Panc1 (cell line): Measurements from ENCODE around the gene ABCC1. TPM values are rescaled to one million over a fixed set of nuclear protein-coding genes. Genes with fewer than 3 reads are reported as not detected.

Experiments
- ATAC-seq: fragments of 200-7000 bp; cut with Tn5 transposase; 2 replicates; pipeline ENCODE4 v1.9.1; 2020; ENCODE audit warnings: mild to moderate bottlenecking, moderate library complexity
- BruUV-seq: library from RNA; stranded (reverse); fragments of 400-500 nt; replicated peaks from 2 replicates; lab custom pipeline; 2021; lab: Mats Ljungman, UMichigan
- CTCF ChIA-PET: fragments of 300-600 bp; sonication (Branson Sonifier 250); formaldehyde crosslinking; loops from one replicate; lab custom pipeline; 2022; ENCODE audit warnings: antibody characterized with exemption; lab: Charles Lee
- POLR2A ChIA-PET: fragments of 300-600 bp; sonication (Branson Sonifier 250); formaldehyde crosslinking; loops from one replicate; lab custom pipeline; 2022; ENCODE audit warnings: antibody characterized with exemption; lab: Charles Lee
- DNase-seq: peaks from one replicate; pipeline ENCODE4 v3.0.0-alpha.2; 2010; ENCODE audit warnings: low read depth, low spot score
- H3K27ac ChIP-seq: 2 replicates; pipeline ENCODE4 v1.5.1; 2011; ENCODE audit warnings: mild to moderate bottlenecking, low read length, inconsistent platforms
- H3K27me3 ChIP-seq: fragments of 200-500 bp; sonication (Bioruptor generic); 2 replicates; pipeline ENCODE4 v1.6.0; 2014; ENCODE audit warnings: low read length, inconsistent platforms; ENCODE audit not compliant: control insufficient read depth, insufficient read depth
- H3K36me3 ChIP-seq: fragments of 200-500 bp; sonication (Bioruptor generic); 2 replicates; pipeline ENCODE4 v1.5.1; 2014; ENCODE audit warnings: inconsistent platforms, mild to moderate bottlenecking, low read length, moderate library complexity; ENCODE audit not compliant: control insufficient read depth, insufficient read depth
- H3K4me1 ChIP-seq: 2 replicates; pipeline ENCODE4 v1.5.1; 2011; ENCODE audit warnings: inconsistent platforms, mild to moderate bottlenecking, low read length, moderate library complexity; ENCODE audit not compliant: control insufficient read depth, insufficient read depth
- H3K4me3 ChIP-seq, 2 experiments: 2 replicates each; pipeline ENCODE4 v1.5.1; 2011 to 2012; ENCODE audit warnings: low read depth in 2 of 2, low read length in 2 of 2, mild to moderate bottlenecking in 2 of 2, inconsistent platforms in 1 of 2, moderate library complexity in 1 of 2
- H3K9me3 ChIP-seq: fragments of 200-500 bp; sonication (Bioruptor generic); 2 replicates; pipeline ENCODE4 v1.5.1; 2014; ENCODE audit warnings: low read depth, mild to moderate bottlenecking, inconsistent platforms, low read length, moderate library complexity; ENCODE audit not compliant: control insufficient read depth, insufficient read depth
- CTCF ChIP-seq: fragments of 450-650 bp; IDR thresholded peaks from 2 replicates; pipeline ENCODE4 v1.5.1; 2017; ENCODE audit warnings: mild to moderate bottlenecking
- POLR2AphosphoS5 ChIP-seq: IDR thresholded peaks from 2 replicates; pipeline ENCODE4 v1.6.1; 2012; ENCODE audit warnings: mild to moderate bottlenecking, low read depth, low read length, moderate library complexity
- REST ChIP-seq, 2 experiments: IDR thresholded peaks; 2 replicates each; pipeline ENCODE4 v1.6.1; 2011 to 2012; ENCODE audit warnings: low read depth in 2 of 2, control low read depth in 1 of 2, low read length in 1 of 2, mild to moderate bottlenecking in 1 of 2, moderate library complexity in 1 of 2; ENCODE audit not compliant: insufficient read depth in 1 of 2
- SIN3A ChIP-seq: IDR thresholded peaks from 2 replicates; pipeline ENCODE4 v1.6.1; 2012; ENCODE audit warnings: low read depth, mild to moderate bottlenecking, low read length, moderate library complexity, borderline replicate concordance; ENCODE audit not compliant: insufficient read depth
- TCF7L2 ChIP-seq: IDR thresholded peaks from 2 replicates; pipeline ENCODE4 v1.6.1; 2011; ENCODE audit warnings: mild to moderate bottlenecking, low read depth, low read length, inconsistent platforms
- in situ Hi-C: cut with HindIII; loops from 2 replicates; pipeline ENCODE4 v1.10.0; 2016; ENCODE audit warnings: low sequenced_read_pairs, low pct_unique_long_range_greater_than_20kb
- intact Hi-C: fragments of 100-400 bp; cut with micrococcal nuclease; formaldehyde crosslinking; loops from one replicate; pipeline ENCODE4 v1.10.0; 2022; ENCODE audit not compliant: unreplicated experiment
- total RNA-seq: library from RNA; stranded (reverse); gene quantifications from one replicate; pipeline ENCODE4 v1.2.1, GENCODE V29; 2021; ENCODE audit not compliant: unreplicated experiment

Gene ABCC1
- total RNA-seq, 1 experiment from 2014 or later = 296 TPM

- Histone ChIP-seq H3K36me3 (peaks cover 29% of the 10 kb centered on the region; the same call in 1 of the 2 replicates), H3K4me3 (no peak overlapping the region), H3K27me3 (no peaks in the 10 kb centered on the region), H3K4me1 (peaks cover 26% of the 10 kb centered on the region), H3K27ac (no peak overlapping the region), H3K9me3 (no peaks in the 10 kb centered on the region)
- DNase-seq (no peak), ATAC-seq (no peak)
- POLR2A ChIA-PET = interaction anchor here (0.6 kb wide), 1 partner anchor 30 kb away, joined by 3 read pairs; no protein-coding TSS in a partner anchor
- in situ Hi-C loops = no loop called here
- CTCF ChIA-PET = no interaction called here
- intact Hi-C loops = no loop called here
- no TSS peak for BruUV-seq
- TF ChIP-seq SIN3A (no peak), POLR2AphosphoS5 (no peak), CTCF (no peak), TCF7L2 (no peak), REST (IDR thresholded peaks at IDR 0.05; ENCODE audit: insufficient read depth in 1 of 2, low read depth in 2 of 2, low read length in 1 of 2) (no peak)
These were observed 143.7 kb downstream of the ABCC1 start for GRCh38 chr16:16092925-16093627.

- no peak for DNase-seq
- ATAC-seq = no peak
- no peaks in the 10 kb centered on the region for H3K27me3 ChIP-seq
- ChIA-PET POLR2A (interaction anchor here (0.6 to 0.7 kb wide), 2 partner anchors 29 to 121 kb away, joined by 3 to 9 read pairs; no protein-coding TSS in a partner anchor), CTCF (interaction anchor here (0.6 to 0.7 kb wide), 3 partner anchors 40 to 219 kb away, joined by 4 to 14 read pairs (median 7); no protein-coding TSS in a partner anchor)
- H3K4me1 ChIP-seq = peaks cover 26% of the 10 kb centered on the region
- in situ Hi-C loops = no loop called here
- H3K36me3 ChIP-seq = peaks cover 26% of the 10 kb centered on the region; the same call in 1 of the 2 replicates
- H3K9me3 ChIP-seq = no peaks in the 10 kb centered on the region
- H3K27ac ChIP-seq = no peak overlapping the region
- no peak for TF ChIP-seq TCF7L2
- no peak for TF ChIP-seq REST (IDR thresholded peaks at IDR 0.05; ENCODE audit: insufficient read depth in 1 of 2, low read depth in 2 of 2, low read length in 1 of 2)
- no peak for TF ChIP-seq POLR2AphosphoS5
- no peak for TF ChIP-seq CTCF
- no peak for TF ChIP-seq SIN3A
- intact Hi-C loops = no loop called here
- TSS peak; percentile 38 for BruUV-seq
- no peak overlapping the region for H3K4me3 ChIP-seq
These were observed 144.4 kb downstream of the ABCC1 start for GRCh38 chr16:16093628-16094332.
